ENCODE data around the gene TATDN3. TPM values are rescaled to one million over a fixed set of nuclear protein-coding genes. Genes with fewer than 3 reads are reported as not detected.

The TATDN3 gene
- total RNA-seq, 2 experiments from 2014 or later: 18.6 to 20.2 TPM

Other genes with a start within 250 kb of the TATDN3 start
- gene ATF3, start 183.1 kb upstream of the TATDN3 start, total RNA-seq: 10 to 100 TPM; 21.6 to 21.8 TPM
- gene BATF3, start 92.1 kb upstream of the TATDN3 start, total RNA-seq: 10 to 100 TPM; 56.5 to 56.7 TPM
- gene NSL1, start 117 bp upstream of the TATDN3 start, total RNA-seq: 10 to 100 TPM; 36.4 to 38.1 TPM
- not detected for gene SPATA45, start 55.8 kb downstream of the TATDN3 start, total RNA-seq
- gene FLVCR1, start 66.4 kb downstream of the TATDN3 start, total RNA-seq: 10 to 100 TPM; 11.7 to 14.2 TPM
- gene VASH2, start 158.6 kb downstream of the TATDN3 start, total RNA-seq: under 1 TPM; 0.23 to 0.48 TPM
- 10 to 100 TPM; 45.0 to 46.2 TPM for gene ANGEL2, start 224.0 kb downstream of the TATDN3 start, total RNA-seq

Data from activated CD4-positive, alpha-beta memory T cell treated with anti-CD3 and anti-CD28 coated beads, Interleukin-2, amount 10 ng/mL, durations not matched to agents 7 days and 5 days (primary cell).